ENCODE data around the gene COL16A1. TPM values are rescaled to one million over a fixed set of nuclear protein-coding genes. Genes with fewer than 3 reads are reported as not detected.

Gene COL16A1
- total RNA-seq, 1 donor from 2014 or later = 90.7 TPM

DNA sequence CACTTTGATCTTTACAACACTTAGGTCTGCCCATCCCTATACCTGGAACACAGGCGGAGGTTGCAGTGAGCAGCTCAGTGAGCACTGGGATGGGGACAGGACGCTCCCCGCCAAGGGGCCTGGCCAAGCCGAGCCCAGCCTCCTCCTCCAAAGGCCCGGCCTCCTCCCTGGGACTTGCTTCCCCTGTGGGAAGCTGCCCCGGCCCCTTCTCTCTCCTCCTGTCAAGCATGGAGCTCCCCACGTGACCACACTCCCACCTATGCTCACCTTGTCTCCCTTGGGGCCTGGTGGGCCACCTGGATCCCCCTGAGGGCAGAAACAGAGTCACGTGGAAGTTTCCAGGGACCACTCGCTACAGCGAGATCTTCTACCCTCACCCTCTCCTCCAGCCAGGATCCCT lies 12.9 kb downstream of the COL16A1 start:
- Mint-ChIP-seq H3K36me3 (ENCODE audit: unreplicated experiment) (peaks cover 7% of the 10 kb centered on the region), H3K4me1 (ENCODE audit: unreplicated experiment) (peaks cover 38% of the 10 kb centered on the region), H3K27me3 (ENCODE audit: unreplicated experiment) (no peaks in the 10 kb centered on the region), H3K4me3 (ENCODE audit: unreplicated experiment) (no peak overlapping the region), H3K27ac (ENCODE audit: unreplicated experiment) (no peak overlapping the region), H3K9me3 (ENCODE audit: unreplicated experiment) (no peaks in the 10 kb centered on the region)
- no peak for DNase-seq (ENCODE audit: extremely low spot score, unreplicated experiment)
- TF ChIP-seq, protein P1, sequence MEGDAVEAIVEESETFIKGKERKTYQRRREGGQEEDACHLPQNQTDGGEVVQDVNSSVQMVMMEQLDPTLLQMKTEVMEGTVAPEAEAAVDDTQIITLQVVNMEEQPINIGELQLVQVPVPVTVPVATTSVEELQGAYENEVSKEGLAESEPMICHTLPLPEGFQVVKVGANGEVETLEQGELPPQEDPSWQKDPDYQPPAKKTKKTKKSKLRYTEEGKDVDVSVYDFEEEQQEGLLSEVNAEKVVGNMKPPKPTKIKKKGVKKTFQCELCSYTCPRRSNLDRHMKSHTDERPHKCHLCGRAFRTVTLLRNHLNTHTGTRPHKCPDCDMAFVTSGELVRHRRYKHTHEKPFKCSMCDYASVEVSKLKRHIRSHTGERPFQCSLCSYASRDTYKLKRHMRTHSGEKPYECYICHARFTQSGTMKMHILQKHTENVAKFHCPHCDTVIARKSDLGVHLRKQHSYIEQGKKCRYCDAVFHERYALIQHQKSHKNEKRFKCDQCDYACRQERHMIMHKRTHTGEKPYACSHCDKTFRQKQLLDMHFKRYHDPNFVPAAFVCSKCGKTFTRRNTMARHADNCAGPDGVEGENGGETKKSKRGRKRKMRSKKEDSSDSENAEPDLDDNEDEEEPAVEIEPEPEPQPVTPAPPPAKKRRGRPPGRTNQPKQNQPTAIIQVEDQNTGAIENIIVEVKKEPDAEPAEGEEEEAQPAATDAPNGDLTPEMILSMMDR (IDR thresholded peaks at IDR 0.05) = no peak

DNA sequence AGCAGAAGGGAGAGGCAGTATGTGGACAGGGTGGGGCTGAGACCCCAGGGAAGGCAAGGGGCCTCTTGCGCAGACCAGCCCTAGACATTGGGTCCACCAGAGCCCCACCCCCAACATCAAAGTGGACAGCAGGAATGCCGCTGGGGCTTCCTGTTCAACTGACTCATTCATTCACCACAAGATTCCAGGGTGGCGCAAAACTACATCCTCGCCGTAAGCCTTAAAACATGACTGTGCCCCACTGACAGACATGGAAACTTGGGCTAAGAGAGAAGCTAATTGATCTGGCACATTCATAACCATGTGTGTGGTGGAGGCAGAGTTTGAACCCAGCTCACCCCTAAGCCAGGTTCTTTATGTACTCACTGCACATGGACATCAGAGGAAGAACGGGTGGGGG lies 14.0 kb downstream of the COL16A1 start:
- no peak for DNase-seq (ENCODE audit: extremely low spot score, unreplicated experiment)
- peak overlapping the region; percentile 23 for H3K27ac Mint-ChIP-seq (ENCODE audit: unreplicated experiment)

DNA sequence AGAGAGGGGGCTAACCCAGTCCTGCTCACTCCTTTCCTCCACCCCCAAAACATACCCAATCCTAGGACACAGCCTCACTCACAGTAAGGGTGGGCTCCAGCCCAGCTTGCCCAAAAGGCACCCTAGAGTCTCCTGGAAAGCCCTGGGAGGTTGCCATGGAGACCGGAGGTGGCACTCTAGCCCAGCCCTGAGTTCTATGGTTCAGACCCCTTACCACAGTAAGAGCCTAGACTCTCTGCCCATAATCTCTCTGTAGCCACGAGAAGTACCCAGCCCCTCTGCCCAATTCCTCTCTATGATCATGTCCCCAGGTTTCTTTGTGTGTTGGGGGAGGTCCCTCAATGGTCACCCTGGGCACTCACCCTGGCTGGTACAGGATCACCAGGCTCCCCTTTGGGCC lies 14.4 kb downstream of the COL16A1 start:
- H3K4me3 Mint-ChIP-seq (ENCODE audit: unreplicated experiment) = no peak overlapping the region
- DNase-seq (ENCODE audit: extremely low spot score, unreplicated experiment) = no peak
- H3K9me3 Mint-ChIP-seq (ENCODE audit: unreplicated experiment) = no peaks in the 10 kb centered on the region
- TF ChIP-seq, protein P1 (IDR thresholded peaks at IDR 0.05) = no peak
- H3K36me3 Mint-ChIP-seq (ENCODE audit: unreplicated experiment) = peaks cover 7% of the 10 kb centered on the region
- H3K27ac Mint-ChIP-seq (ENCODE audit: unreplicated experiment) = peak overlapping the region; percentile 23
- peaks cover 31% of the 10 kb centered on the region for H3K4me1 Mint-ChIP-seq (ENCODE audit: unreplicated experiment)
- no peaks in the 10 kb centered on the region for H3K27me3 Mint-ChIP-seq (ENCODE audit: unreplicated experiment)

More for the DNA sequence above, 14.0 kb downstream of the COL16A1 start:
- TF ChIP-seq, protein P1 (IDR thresholded peaks at IDR 0.05) = no peak
- Mint-ChIP-seq H3K9me3 (ENCODE audit: unreplicated experiment) (no peaks in the 10 kb centered on the region), H3K27me3 (ENCODE audit: unreplicated experiment) (no peaks in the 10 kb centered on the region), H3K4me3 (ENCODE audit: unreplicated experiment) (no peak overlapping the region), H3K4me1 (ENCODE audit: unreplicated experiment) (peaks cover 34% of the 10 kb centered on the region), H3K36me3 (ENCODE audit: unreplicated experiment) (peaks cover 7% of the 10 kb centered on the region)

DNA sequence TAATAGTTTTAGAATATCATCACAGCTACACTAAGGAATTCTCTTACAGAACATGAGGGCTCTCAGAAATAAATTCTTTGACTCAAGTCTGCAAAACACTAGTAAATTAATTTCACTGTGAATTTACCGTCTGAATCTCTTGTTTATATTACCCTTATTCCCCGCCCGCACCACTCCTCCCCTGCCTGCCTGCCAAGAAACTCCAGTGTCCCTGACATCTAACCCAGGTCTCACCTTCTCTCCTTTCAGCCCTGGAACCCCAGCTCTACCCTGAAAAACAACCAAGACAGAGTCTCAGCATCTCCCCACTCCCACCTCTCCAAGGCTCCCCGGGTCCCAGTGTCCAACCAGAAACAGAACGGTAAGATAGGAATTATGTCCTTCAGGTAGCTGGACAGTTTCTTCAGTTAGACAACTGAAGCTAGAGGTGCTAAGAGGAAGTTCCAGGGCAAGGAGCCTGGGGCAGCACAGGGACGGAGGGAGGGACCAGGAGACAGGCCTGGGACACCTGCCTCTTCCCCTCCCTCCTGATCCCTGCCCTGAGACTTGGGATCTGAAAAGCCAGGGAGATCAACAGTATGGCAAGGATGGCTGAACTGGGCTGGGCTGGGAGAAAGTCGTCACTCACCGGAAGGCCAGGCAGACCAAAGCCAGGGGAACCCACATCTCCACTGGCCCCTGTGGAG lies 15.4 kb downstream of the COL16A1 start:
- peaks cover 7% of the 10 kb centered on the region for H3K36me3 Mint-ChIP-seq (ENCODE audit: unreplicated experiment)
- TF ChIP-seq, protein P1 (IDR thresholded peaks at IDR 0.05) = no peak
- peaks cover 29% of the 10 kb centered on the region for H3K4me1 Mint-ChIP-seq (ENCODE audit: unreplicated experiment)
- DNase-seq (ENCODE audit: extremely low spot score, unreplicated experiment) = no peak
- H3K27ac Mint-ChIP-seq (ENCODE audit: unreplicated experiment) = peak overlapping the region; percentile 40
- H3K9me3 Mint-ChIP-seq (ENCODE audit: unreplicated experiment) = no peaks in the 10 kb centered on the region
- H3K4me3 Mint-ChIP-seq (ENCODE audit: unreplicated experiment) = no peak overlapping the region
- H3K27me3 Mint-ChIP-seq (ENCODE audit: unreplicated experiment) = no peaks in the 10 kb centered on the region

DNA sequence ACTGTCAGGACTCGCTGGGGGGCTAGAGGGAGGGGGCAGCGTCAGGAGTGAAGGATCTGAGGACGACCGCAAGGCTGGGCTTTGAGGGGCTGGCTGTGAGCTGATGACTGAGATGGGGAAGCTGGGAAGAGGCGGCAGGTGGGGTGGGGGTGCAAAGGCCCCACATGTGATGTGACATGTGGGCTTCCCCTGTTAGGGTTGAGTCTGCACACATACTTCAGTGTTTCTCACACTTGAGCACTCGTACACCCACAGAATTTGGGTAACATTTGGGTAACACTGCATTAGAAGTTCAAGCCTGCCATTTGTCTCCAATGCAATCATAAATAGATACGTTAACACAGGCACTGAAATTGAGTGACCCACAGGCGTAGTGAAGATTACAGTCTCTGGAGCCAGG lies 16.2 kb downstream of the COL16A1 start:
- H3K9me3 Mint-ChIP-seq (ENCODE audit: unreplicated experiment) = no peaks in the 10 kb centered on the region
- no peak for DNase-seq (ENCODE audit: extremely low spot score, unreplicated experiment)
- H3K4me3 Mint-ChIP-seq (ENCODE audit: unreplicated experiment) = no peak overlapping the region
- TF ChIP-seq, protein P1 (IDR thresholded peaks at IDR 0.05) = no peak
- H3K4me1 Mint-ChIP-seq (ENCODE audit: unreplicated experiment) = peaks cover 29% of the 10 kb centered on the region
- H3K27ac Mint-ChIP-seq (ENCODE audit: unreplicated experiment) = no peak overlapping the region
- H3K36me3 Mint-ChIP-seq (ENCODE audit: unreplicated experiment) = peaks cover 9% of the 10 kb centered on the region
- no peaks in the 10 kb centered on the region for H3K27me3 Mint-ChIP-seq (ENCODE audit: unreplicated experiment)
